Fibroblast of upper back skin (primary cell): ENCODE measurements around the gene PNPLA8.
A peak's percentile ranks its signal among the peaks of the same experiment; 100 is the strongest.
"Not testable (repeated sequence)": the region's sequence is repeated elsewhere in the genome, so short reads cannot be mapped to it uniquely, and the experiment has no call there.

ENCODE experiments used
- DNase-seq: peaks from one replicate; pipeline ENCODE4 v3.0.0-alpha.2; 2013

PNPLA8 gene

GRCh38 chr7:108467391-108467790 lies 58.5 kb downstream of the PNPLA8 start:
- no peak for DNase-seq

GRCh38 chr7:108466322-108466721 lies 59.6 kb downstream of the PNPLA8 start:
- not testable (repeated sequence) for DNase-seq

GRCh38 chr7:108464743-108465142 lies 61.2 kb downstream of the PNPLA8 start:
- no peak for DNase-seq

- no peak for DNase-seq
Observed at GRCh38 chr7:108463613-108464012, 62.3 kb downstream of the PNPLA8 start.

- DNase-seq = peak; percentile 41
Observed at GRCh38 chr7:108461840-108462239, 64.1 kb downstream of the PNPLA8 start.

GRCh38 chr7:108460964-108461363 lies 65.0 kb downstream of the PNPLA8 start:
- DNase-seq = no peak

GRCh38 chr7:108459922-108460551 lies 65.9 kb downstream of the PNPLA8 start:
- peak; percentile 19 for DNase-seq

- no peak for DNase-seq
Observed at GRCh38 chr7:108457871-108458270, 68.1 kb downstream of the PNPLA8 start.

- no peak for DNase-seq
Observed at GRCh38 chr7:108456845-108457540, 68.9 kb downstream of the PNPLA8 start.

GRCh38 chr7:108455998-108456677 lies 69.8 kb downstream of the PNPLA8 start, which contains the start of gene NRCAM:
Gene NRCAM, minus strand, starts transcription at chr7:108456436. Its CDS starts 216,372 bp downstream, at chr7:108240064.
- DNase-seq = no peak

- no peak for DNase-seq
Observed at GRCh38 chr7:108455551-108455997, 70.4 kb downstream of the PNPLA8 start.

- DNase-seq = peak; percentile 20
Observed at GRCh38 chr7:108454674-108455550, 71.0 kb downstream of the PNPLA8 start.

- DNase-seq = no peak
Observed at GRCh38 chr7:108454317-108454673, 71.6 kb downstream of the PNPLA8 start.

GRCh38 chr7:108453320-108453719 lies 72.6 kb downstream of the PNPLA8 start:
- no peak for DNase-seq

GRCh38 chr7:108452707-108453106 lies 73.2 kb downstream of the PNPLA8 start:
- peak; percentile 29 for DNase-seq

GRCh38 chr7:108451296-108451848 lies 74.6 kb downstream of the PNPLA8 start:
- no peak for DNase-seq

- no peak for DNase-seq
Observed at GRCh38 chr7:108450160-108450559, 75.8 kb downstream of the PNPLA8 start.

GRCh38 chr7:108449521-108449920 lies 76.4 kb downstream of the PNPLA8 start:
- no peak for DNase-seq

GRCh38 chr7:108448584-108449505 lies 77.1 kb downstream of the PNPLA8 start:
- DNase-seq = no peak

GRCh38 chr7:108442039-108442568 lies 83.8 kb downstream of the PNPLA8 start:
- DNase-seq = no peak

GRCh38 chr7:108441392-108441955 lies 84.5 kb downstream of the PNPLA8 start:
- no peak for DNase-seq
